HepG2 (cell line): Measurements from ENCODE around the gene TAB3. TPM values are rescaled to one million over a fixed set of nuclear protein-coding genes. Genes with fewer than 3 reads are reported as not detected.

ENCODE experiments used
- ARID5B ChIP-seq: IDR thresholded peaks from 2 replicates; pipeline ENCODE4 v1.4.0; 2020; ENCODE audit warnings: mild to moderate bottlenecking, missing genetic modification reagents
- BRCA1 ChIP-seq: sonication (generic); formaldehyde crosslinking; IDR thresholded peaks from 2 replicates; pipeline ENCODE4 v1.4.0; 2020; ENCODE audit warnings: missing genetic modification reagents
- DBP ChIP-seq: sonication (generic); formaldehyde crosslinking; IDR thresholded peaks from 2 replicates; pipeline ENCODE4 v1.4.0; 2020; ENCODE audit warnings: missing genetic modification reagents; ENCODE audit errors: not compliant biosample characterization
- E2F2 ChIP-seq: sonication (generic); formaldehyde crosslinking; IDR thresholded peaks from 2 replicates; pipeline ENCODE4 v1.4.0; 2020; ENCODE audit warnings: missing genetic modification reagents, borderline replicate concordance
- GFI1 ChIP-seq: sonication (generic); formaldehyde crosslinking; IDR thresholded peaks from 2 replicates; pipeline ENCODE4 v1.5.0; 2020; ENCODE audit warnings: missing genetic modification reagents, mild to moderate bottlenecking, borderline replicate concordance
- ISL2 ChIP-seq: sonication (generic); formaldehyde crosslinking; IDR thresholded peaks from 2 replicates; pipeline ENCODE4 v1.5.0; 2020; ENCODE audit warnings: missing genetic modification reagents
- LCORL ChIP-seq, 2 experiments: fragments of 450-650 bp in 1 of 2; sonication (generic) in 1 of 2; formaldehyde crosslinking in 1 of 2; IDR thresholded peaks; 2 replicates each; pipeline versions ENCODE4 v1.5.0 to v1.6.1; 2017 to 2020; ENCODE audit warnings: antibody characterized with exemption in 1 of 2, missing genetic modification reagents in 1 of 2
- MED1 ChIP-seq: sonication (generic); formaldehyde crosslinking; IDR thresholded peaks from 2 replicates; pipeline ENCODE4 v1.4.0; 2020; ENCODE audit warnings: missing genetic modification reagents
- NAIF1 ChIP-seq: sonication (generic); formaldehyde crosslinking; IDR thresholded peaks from 2 replicates; pipeline ENCODE4 v1.5.0; 2020; ENCODE audit warnings: mild to moderate bottlenecking, missing genetic modification reagents, borderline replicate concordance
- NCOA2 ChIP-seq: sonication (generic); formaldehyde crosslinking; IDR thresholded peaks from 2 replicates; pipeline ENCODE4 v1.8.0; 2022; ENCODE audit warnings: inconsistent platforms
- NR2F6 ChIP-seq, 2 experiments: IDR thresholded peaks; 2 replicates each; pipeline ENCODE4 v1.6.1; 2016; ENCODE audit warnings: antibody characterized with exemption in 1 of 2, mild to moderate bottlenecking in 1 of 2
- RORA ChIP-seq: sonication (generic); formaldehyde crosslinking; IDR thresholded peaks from 2 replicates; pipeline ENCODE4 v1.5.0; 2020; ENCODE audit warnings: mild to moderate bottlenecking, missing genetic modification reagents, moderate library complexity
- RXRA ChIP-seq: sonication (generic); formaldehyde crosslinking; IDR thresholded peaks from 2 replicates; pipeline ENCODE4 v1.5.1; 2020; ENCODE audit warnings: missing genetic modification reagents
- SALL1 ChIP-seq: sonication (generic); formaldehyde crosslinking; IDR thresholded peaks from 2 replicates; pipeline ENCODE4 v1.8.0; 2022; ENCODE audit warnings: mild to moderate bottlenecking, missing genetic modification reagents
- SETDB1 ChIP-seq: sonication (generic); formaldehyde crosslinking; IDR thresholded peaks from 2 replicates; pipeline ENCODE4 v1.5.1; 2020; ENCODE audit warnings: missing genetic modification reagents, mild to moderate bottlenecking, borderline replicate concordance
- SOX5 ChIP-seq: IDR thresholded peaks from 2 replicates; pipeline ENCODE4 v1.6.1; 2016; ENCODE audit warnings: borderline replicate concordance
- TP53 ChIP-seq: sonication (generic); formaldehyde crosslinking; conservative IDR thresholded peaks from 2 replicates; pipeline ENCODE4 v1.4.0; 2020; ENCODE audit warnings: missing genetic modification reagents
- ZFP36L1 ChIP-seq: sonication (generic); formaldehyde crosslinking; IDR thresholded peaks from 2 replicates; pipeline ENCODE4 v1.8.0; 2022; ENCODE audit warnings: mild to moderate bottlenecking, missing genetic modification reagents, moderate library complexity
- ZNF652 ChIP-seq: IDR thresholded peaks from 2 replicates; pipeline ENCODE4 v1.6.1; 2016; ENCODE audit warnings: low read depth, borderline replicate concordance
- ZNF687 ChIP-seq: sonication (generic); formaldehyde crosslinking; IDR thresholded peaks from 2 replicates; pipeline ENCODE4 v1.5.1; 2020; ENCODE audit warnings: mild to moderate bottlenecking, missing genetic modification reagents, moderate library complexity
- ZNF749 ChIP-seq: sonication (generic); formaldehyde crosslinking; IDR thresholded peaks from 2 replicates; pipeline ENCODE4 v1.8.0; 2022; ENCODE audit warnings: mild to moderate bottlenecking, missing genetic modification reagents, moderate library complexity, borderline replicate concordance
- polyA plus RNA-seq, 8 experiments: library from polyadenylated mRNA; depleted of rRNA in 3 of 8; stranded (reverse) in 7 of 8; unstranded in 1 of 8; fragments of >200 nt; fragmentation: Illumina TruSeq in 4 of 8; extraction: Trizol in 4 of 8; gene quantifications; 2 replicates each; pipeline versions ENCODE4 v1.2.1 to v1.2.3, GENCODE V29; 2011 to 2016; ENCODE audit warnings: low read depth in 4 of 8, missing spikeins in 1 of 8, mixed read lengths in 1 of 8; ENCODE audit not compliant: insufficient read depth in 1 of 8
- total RNA-seq, 5 experiments: library from RNA; depleted of rRNA; stranded (reverse); fragments of >200 nt; fragmentation: Illumina TruSeq; extraction: Trizol; gene quantifications; 2 replicates each; pipeline ENCODE4 v1.2.3, GENCODE V29; 2016; ENCODE audit warnings: low read depth in 1 of 5

The TAB3 gene
- total and polyA plus RNA-seq, 2 of the 13 experiments (the other 11 are each of a cell fraction or from before 2014, with no cell fraction given) = 27.2 to 59.8 TPM

- TF ChIP-seq RXRA (peak; percentile 64; the same call in 1 of the 2 replicates), ISL2 (CRISPR knock-in tag) (0 out of 2 replicates have a peak, but pooled peaks have one; percentile 23), NAIF1 (CRISPR knock-in tag) (no peak), SALL1 (CRISPR knock-in tag) (peak; percentile 70), RORA (no peak), NCOA2 (CRISPR knock-in tag) (peak; percentile 49; the same call in 1 of the 2 replicates), MED1 (peak; percentile 50; the same call in 1 of the 2 replicates), BRCA1 (CRISPR knock-in tag) (no peak), GFI1 (CRISPR knock-in tag) (peak; percentile 75; the same call in 1 of the 2 replicates), TP53 (peak; percentile 96), SETDB1 (CRISPR knock-in tag) (no peak), ARID5B (CRISPR knock-in tag) (peak; percentile 78), SOX5 (CRISPR knock-in tag) (peak; percentile 9; the same call in 1 of the 2 replicates), NR2F6 (IDR thresholded peaks at IDR 0.05) (peak; percentile 87), NR2F6 (CRISPR knock-in tag; IDR thresholded peaks at IDR 0.05) (peak; percentile 91), ZNF749 (CRISPR knock-in tag) (no peak), ZNF652 (CRISPR knock-in tag) (no peak), E2F2 (no peak), LCORL (IDR thresholded peaks at IDR 0.05) (no peak), LCORL (CRISPR knock-in tag; IDR thresholded peaks at IDR 0.05) (peak; percentile 76; the same call in 1 of the 2 replicates), DBP (CRISPR knock-in tag) (no peak), ZNF687 (CRISPR knock-in tag) (peak; percentile 51), ZFP36L1 (CRISPR knock-in tag) (no peak)
Observed at GRCh38 chrX:30876367-30876766, 12.7 kb downstream of the TAB3 start (continued).
